Heart left ventricle (tissue), 13 donors: ENCODE measurements around the gene BANK1.

Experiments used
- POLR2A ChIP-seq, 2 donors: fragments of 450-650 bp; IDR thresholded peaks; one replicate each; pipeline ENCODE4 v1.6.1; 2017; ENCODE audit warnings: antibody characterized with exemption in 2 of 2, mild to moderate bottlenecking in 2 of 2, moderate library complexity in 2 of 2
- TF ChIP-seq, protein P1 (sequence below), 12 donors: fragments of 200-600 bp; sonication (generic) in 4 of 12; IDR thresholded peaks; one replicate each; pipeline versions ENCODE4 v1.5.0 to v1.8.0; 2018 to 2022; ENCODE audit warnings: antibody characterized with exemption in 12 of 12, mild to moderate bottlenecking in 5 of 12
- donor health status: ischemic (EF 13 %, LVEDD 7.1; RV severe dilation, severe dysfunction).
- donor health status: DM: no; HTN: yes; CAD: no.
- donor health status: DM: no; HTN: no; CAD: no.
- donor health status: ischemic (EF 25% LVEDD 6.9; RV normal size, moderate dysfunction).
- donor health status: ischemic (EF 25% LVEDD 5.7; RV mildly dilated, moderate dysfunction).
- donor health status: ischemic (EF 35%, LVEDD 5.7; RV mildly dilated, moderate dysfunction).
- donor health status: nonischemic (EF 11% LVEDD 7.7; RV severe dilation, severe dysfunction).
- donor health status: DM: yes; HTN: yes; CAD: no.
- donor health status: PGD.
- donor health status: ischemic (EF 29% LVEDD 5.4; RV normal size, mild dysfunction).
- donor health status: nonischemic (EF 23%, LVEDD 6.1; RV moderate dilation, normal function).

GRCh38 chr4:101791182-101791558 lies 640 bp downstream of the BANK1 start:
- TF ChIP-seq, protein P1, sequence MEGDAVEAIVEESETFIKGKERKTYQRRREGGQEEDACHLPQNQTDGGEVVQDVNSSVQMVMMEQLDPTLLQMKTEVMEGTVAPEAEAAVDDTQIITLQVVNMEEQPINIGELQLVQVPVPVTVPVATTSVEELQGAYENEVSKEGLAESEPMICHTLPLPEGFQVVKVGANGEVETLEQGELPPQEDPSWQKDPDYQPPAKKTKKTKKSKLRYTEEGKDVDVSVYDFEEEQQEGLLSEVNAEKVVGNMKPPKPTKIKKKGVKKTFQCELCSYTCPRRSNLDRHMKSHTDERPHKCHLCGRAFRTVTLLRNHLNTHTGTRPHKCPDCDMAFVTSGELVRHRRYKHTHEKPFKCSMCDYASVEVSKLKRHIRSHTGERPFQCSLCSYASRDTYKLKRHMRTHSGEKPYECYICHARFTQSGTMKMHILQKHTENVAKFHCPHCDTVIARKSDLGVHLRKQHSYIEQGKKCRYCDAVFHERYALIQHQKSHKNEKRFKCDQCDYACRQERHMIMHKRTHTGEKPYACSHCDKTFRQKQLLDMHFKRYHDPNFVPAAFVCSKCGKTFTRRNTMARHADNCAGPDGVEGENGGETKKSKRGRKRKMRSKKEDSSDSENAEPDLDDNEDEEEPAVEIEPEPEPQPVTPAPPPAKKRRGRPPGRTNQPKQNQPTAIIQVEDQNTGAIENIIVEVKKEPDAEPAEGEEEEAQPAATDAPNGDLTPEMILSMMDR (IDR thresholded peaks at IDR 0.05): no peak
- no peak for TF ChIP-seq POLR2A (IDR thresholded peaks at IDR 0.05)
